AG10803 (cell line): ENCODE results near the gene UBR4.

Experiments used
- DNase-seq: peaks from one replicate; pipeline ENCODE4 v3.0.0; 2010; ENCODE audit warnings: low read depth
- H3K4me3 ChIP-seq: 2 replicates; pipeline ENCODE4 v1.5.1; 2011; ENCODE audit warnings: mild to moderate bottlenecking, low read length, control low read depth
- TF ChIP-seq, protein P1 (sequence below): conservative IDR thresholded peaks from 2 replicates; pipeline ENCODE4 v1.5.1; 2011; ENCODE audit warnings: mild to moderate bottlenecking, low read length, control low read depth, inconsistent platforms

The UBR4 gene

DNA sequence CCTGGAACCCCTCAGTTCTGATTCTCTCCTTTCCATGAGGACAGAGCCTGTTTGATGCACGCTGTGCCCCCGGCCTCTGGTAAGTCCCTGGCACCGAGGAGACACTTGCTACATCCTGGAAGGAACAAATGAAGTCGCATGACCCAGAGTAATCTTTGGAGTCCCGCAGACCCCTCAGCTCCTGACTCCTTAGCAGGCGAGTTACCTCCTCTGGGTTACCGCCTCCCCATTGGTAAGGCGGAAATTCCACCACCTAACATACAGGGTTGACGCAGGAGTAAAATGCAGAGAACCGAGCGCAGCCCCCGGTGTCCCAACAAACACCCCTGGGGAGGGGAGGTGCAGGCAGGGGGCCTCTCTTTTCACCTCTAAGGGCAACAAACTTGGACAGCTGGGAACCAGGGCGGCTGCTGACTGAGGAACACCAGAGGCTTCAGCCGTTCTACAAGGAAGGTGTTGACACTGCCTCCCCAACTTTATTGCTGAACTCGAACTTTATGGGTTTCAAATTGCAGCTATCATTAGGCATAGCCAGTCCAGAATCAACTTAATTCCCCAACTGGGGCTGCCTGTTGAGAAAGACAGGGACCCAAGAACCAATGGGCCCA, 138.3 kb downstream of the UBR4 start:
- DNase-seq: no peak
- TF ChIP-seq, protein P1, sequence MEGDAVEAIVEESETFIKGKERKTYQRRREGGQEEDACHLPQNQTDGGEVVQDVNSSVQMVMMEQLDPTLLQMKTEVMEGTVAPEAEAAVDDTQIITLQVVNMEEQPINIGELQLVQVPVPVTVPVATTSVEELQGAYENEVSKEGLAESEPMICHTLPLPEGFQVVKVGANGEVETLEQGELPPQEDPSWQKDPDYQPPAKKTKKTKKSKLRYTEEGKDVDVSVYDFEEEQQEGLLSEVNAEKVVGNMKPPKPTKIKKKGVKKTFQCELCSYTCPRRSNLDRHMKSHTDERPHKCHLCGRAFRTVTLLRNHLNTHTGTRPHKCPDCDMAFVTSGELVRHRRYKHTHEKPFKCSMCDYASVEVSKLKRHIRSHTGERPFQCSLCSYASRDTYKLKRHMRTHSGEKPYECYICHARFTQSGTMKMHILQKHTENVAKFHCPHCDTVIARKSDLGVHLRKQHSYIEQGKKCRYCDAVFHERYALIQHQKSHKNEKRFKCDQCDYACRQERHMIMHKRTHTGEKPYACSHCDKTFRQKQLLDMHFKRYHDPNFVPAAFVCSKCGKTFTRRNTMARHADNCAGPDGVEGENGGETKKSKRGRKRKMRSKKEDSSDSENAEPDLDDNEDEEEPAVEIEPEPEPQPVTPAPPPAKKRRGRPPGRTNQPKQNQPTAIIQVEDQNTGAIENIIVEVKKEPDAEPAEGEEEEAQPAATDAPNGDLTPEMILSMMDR: no peak
- H3K4me3 ChIP-seq: no peak overlapping the region

DNA sequence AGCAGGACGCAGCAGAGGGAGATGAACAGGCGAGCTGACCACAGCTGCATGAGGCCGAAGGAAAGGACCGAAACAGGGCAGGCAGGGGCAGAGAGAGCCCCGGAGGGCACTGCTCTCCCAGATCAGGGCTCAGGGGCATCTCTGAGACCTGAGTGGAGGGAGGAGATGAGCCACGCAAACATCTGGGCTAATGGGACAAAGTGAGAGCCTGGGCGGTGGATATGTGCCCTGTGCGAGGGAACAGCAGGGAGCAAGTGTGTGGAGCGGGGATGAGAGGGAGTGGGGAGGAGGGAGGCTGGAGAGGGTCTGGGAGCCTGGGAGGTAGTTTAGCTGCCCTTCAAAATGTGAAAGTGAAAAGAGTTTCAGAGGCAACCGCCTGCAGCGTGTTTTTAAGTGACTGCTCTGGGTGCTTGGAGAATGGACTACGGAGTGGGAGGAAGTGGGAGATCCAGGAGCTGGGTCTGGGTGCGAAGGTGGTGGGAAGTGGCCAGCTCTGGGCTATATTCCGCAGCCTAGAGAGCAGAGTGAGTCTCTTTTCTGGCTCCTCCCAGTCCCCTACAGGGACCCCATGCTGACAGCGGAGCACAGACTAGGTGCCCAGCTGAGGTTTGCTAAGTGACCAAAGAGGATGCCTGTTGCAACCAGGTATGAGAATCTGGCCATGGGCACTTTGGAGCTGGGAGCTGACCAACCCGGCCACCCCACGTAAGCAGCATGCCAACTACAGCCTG, 139.0 kb downstream of the UBR4 start:
- TF ChIP-seq, protein P1: no peak
- DNase-seq: no peak
- H3K4me3 ChIP-seq: no peak overlapping the region

DNA sequence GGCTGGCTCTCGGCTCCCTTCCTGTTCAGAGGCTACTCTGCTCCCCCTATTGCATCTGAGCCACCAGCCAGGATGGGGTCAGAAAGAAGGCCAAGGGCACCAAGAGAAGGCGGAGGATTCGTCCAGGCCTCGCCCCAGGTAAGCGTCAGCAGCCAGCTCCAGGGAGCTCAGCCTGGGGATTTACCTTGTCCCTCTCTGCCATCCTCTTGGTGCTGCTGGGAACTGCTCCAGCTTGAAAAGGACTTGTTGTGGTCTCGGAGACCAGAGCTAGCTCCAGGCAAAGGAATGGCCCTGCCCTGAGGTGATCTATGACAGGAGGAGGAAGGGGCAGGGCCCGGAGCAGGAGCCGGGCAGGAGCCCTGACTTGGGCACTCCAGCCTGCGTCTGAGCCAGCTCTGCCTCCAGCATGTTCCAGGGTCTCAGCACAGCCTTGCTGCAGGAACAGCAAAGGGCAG, 139.8 kb downstream of the UBR4 start:
- no peak for DNase-seq
- TF ChIP-seq, protein P1: no peak

DNA sequence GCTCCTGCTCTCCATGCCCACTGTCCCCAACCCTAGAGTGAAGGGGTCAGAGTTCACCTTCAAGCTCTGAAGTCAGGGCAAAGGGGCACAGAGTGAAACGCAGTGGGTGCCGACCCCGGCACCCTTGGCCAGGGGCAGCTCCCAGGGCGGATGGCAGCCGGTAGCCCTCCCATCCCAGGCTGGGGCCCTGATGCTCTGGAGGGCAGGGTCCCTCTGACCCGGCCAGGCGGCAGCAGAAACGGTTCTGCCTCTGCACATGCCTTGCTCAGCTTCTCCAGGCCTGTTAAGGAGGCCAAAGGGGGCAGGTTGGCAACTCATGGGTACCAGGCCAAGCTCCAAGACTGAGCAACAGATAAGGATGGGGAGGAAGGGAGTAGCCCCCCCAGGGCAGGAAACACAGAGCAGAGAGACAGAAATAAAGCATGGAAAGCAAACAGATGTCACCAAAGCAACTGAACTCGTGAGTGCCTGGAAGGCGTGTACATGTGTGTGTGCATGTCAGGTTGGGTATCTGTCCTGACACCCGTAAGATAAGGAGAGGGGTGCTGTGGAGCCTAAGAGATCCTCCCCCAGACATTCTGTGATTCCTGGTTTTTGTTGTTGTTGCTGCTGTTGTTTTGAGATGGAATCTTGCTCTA, 141.3 kb downstream of the UBR4 start:
- TF ChIP-seq, protein P1: no peak
- DNase-seq: no peak
- no peak overlapping the region for H3K4me3 ChIP-seq

More for the DNA sequence above, 139.8 kb downstream of the UBR4 start:
- no peak overlapping the region for H3K4me3 ChIP-seq

DNA sequence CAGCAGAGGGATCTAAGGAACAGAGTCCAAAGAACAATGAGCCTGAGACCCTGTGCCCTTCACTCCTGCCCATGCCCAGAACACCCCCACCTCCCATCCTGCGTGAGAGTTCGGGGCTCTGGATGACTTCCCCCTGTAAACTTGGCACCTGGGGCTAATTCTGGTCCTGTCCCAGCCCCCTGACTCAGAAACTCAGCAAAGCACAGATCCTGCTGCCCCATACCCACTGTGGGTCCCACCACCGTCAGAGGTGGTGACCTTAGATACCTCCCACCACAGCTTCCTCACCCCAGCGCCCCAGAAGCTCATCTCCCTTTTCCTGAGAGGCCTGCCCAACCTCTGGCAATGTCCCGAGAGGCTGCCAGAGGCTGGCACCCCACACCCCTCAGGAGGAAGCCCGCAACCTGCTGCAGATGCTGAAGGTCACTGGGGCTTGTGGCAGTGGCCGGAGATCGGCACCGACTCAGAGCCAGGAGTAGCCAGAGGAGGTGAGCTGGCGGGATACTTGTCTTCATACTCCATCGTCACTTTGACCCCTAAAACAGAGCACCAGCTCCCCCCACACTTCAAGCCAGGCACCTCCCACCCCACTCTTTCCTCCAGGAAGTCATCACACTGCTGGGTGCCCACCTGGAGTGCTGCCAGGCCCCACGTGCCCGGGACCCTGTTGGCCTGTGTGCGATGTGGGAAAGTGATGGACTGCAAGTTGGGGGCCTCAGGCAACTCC, 142.0 kb downstream of the UBR4 start:
- H3K4me3 ChIP-seq: no peak overlapping the region
- TF ChIP-seq, protein P1: no peak
- no peak for DNase-seq

DNA sequence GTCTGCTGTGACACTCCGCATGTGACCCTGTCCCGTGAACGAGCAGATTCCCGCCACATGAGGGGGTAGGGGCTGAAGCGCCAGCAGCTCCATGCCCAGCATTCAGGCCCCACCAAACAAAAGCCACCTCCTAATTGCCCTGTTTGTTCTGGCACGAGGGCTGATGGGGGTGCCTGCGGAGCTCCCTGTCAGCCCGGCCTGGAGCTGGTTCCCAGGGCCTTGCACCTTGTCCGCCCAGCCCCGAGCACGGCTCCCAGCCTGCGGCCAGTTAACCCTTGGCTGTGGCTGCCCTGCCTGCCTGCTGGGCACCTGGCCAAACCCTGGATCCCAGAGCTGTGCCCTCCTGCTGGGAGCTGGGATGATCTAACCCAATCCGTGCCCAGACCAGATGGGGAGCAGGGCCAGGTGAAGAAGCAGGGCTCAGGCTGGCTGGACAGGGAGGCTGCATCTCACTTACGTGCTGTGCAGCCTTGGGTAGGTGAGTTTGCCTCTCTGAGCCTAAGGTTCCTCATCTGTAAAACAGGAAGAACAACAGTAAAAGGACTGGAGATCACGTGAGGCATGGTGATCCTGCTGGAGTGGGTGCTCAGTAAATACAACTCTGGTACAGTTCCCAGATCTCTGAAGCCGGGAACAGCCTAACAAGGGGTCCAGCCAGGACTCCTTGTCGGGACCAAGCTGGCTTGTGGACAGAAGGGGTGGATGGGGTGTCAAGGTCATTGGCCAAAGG, 142.7 kb downstream of the UBR4 start:
- no peak for DNase-seq
- TF ChIP-seq, protein P1: no peak
- no peak overlapping the region for H3K4me3 ChIP-seq
